GM12891 (cell line): ENCODE data around the gene CCDC178.

ENCODE experiments used
- POLR2A ChIP-seq: IDR thresholded peaks from 2 replicates; pipeline ENCODE4 v1.6.1; 2011; ENCODE audit warnings: low read depth, low read length, control low read depth
- POU2F2 ChIP-seq: IDR thresholded peaks from 2 replicates; pipeline ENCODE4 v1.6.1; 2011; ENCODE audit warnings: low read depth, mild to moderate bottlenecking, control low read depth, low read length, moderate library complexity

DNA sequence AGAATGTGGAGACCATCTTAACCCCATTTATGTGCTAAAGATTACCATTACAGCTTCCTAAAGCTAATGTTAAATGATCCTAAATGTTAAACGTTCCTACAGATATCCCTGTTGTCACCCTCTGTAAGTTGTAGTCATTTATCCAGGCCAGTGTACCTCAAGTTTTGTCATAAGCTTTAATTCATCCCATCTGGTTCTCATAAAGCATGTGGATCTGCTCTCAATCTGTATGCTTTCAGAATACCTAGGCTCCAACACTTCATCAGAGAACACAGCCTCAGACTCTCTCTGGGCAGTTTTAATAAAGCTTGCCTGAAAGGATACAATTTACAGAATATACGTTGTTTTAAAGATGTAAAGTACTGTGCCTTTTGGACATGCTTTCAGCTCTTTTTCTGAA lies 4.2 kb upstream of the CCDC178 start:
- TF ChIP-seq POLR2A (no peak), POU2F2 (no peak)
